ENCODE data around the gene TRMT112.

DNA sequence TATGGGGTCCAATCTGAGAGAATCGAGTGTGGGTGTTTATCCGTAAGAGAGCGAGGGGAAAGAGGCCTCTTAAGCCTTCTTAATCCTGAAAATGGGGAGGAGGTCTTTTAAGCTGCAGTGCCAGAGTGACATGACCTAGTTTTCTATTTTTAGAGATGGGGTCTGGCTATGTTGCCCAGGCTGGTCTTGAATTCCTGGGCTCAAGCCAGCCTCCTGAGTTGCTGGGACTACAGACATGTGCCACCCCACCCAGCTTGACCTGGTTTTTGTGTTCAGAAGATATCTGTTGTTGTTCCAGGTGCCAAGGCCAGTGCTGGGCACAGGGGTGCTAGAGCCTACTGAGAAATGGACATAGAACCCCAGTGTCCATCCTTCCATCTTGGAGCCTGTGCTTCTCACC is 34.3 kb downstream of the TRMT112 start:
- TF ChIP-seq POLR2AphosphoS5 (IDR thresholded peaks at IDR 0.05; ENCODE audit: low read depth), result no peak
- no peak for TF ChIP-seq CREB1 (CRISPR knock-in tag; IDR thresholded peaks at IDR 0.05; ENCODE audit: low read depth)

Data from GM23338 (cell line).